CD14-positive monocyte (primary cell): ENCODE data around the gene MYO3B. TPM values are rescaled to one million over a fixed set of nuclear protein-coding genes. Genes with fewer than 3 reads are reported as not detected.

Experiments used
- DNase-seq, 3 donors: peaks; one replicate each; pipeline ENCODE4 v3.0.0-alpha.2; 2011 to 2022
- H2AFZ ChIP-seq: 2 replicates; pipeline ENCODE4 v1.6.0; 2012; ENCODE audit warnings: mild to moderate bottlenecking, low read depth, low read length, inconsistent platforms; ENCODE audit not compliant: insufficient read depth, poor library complexity, severe bottlenecking
- H3K27ac ChIP-seq, 2 donors: 1 replicate in 1 of 2; 2 replicates in 1 of 2; pipeline ENCODE4 v1.5.1; 2012 to 2013; ENCODE audit warnings: low read length in 2 of 2, control low read depth in 1 of 2, inconsistent platforms in 1 of 2, low read depth in 1 of 2, mild to moderate bottlenecking in 1 of 2
- H3K27me3 ChIP-seq, 2 donors: one replicate each; pipeline versions ENCODE4 v1.6.0 to v1.6.1; 2011 to 2013; ENCODE audit warnings: low read length in 2 of 2; ENCODE audit not compliant: control insufficient read depth in 2 of 2, insufficient read depth in 2 of 2
- H3K36me3 ChIP-seq, 2 donors: replicated peaks in 1 of 2; 1 replicate in 1 of 2; 2 replicates in 1 of 2; pipeline versions ENCODE4 v1.5.1 to v1.6.1; 2012 to 2013; ENCODE audit warnings: low read length in 2 of 2, control low read depth in 1 of 2, inconsistent platforms in 1 of 2, mild to moderate bottlenecking in 1 of 2; ENCODE audit not compliant: insufficient read depth in 2 of 2, control insufficient read depth in 1 of 2
- H3K4me1 ChIP-seq, 2 donors: 1 replicate in 1 of 2; 2 replicates in 1 of 2; pipeline versions ENCODE4 v1.5.1 to v1.6.1; 2012 to 2013; ENCODE audit warnings: low read length in 2 of 2, control low read depth in 1 of 2, inconsistent platforms in 1 of 2, mild to moderate bottlenecking in 1 of 2, moderate library complexity in 1 of 2; ENCODE audit not compliant: insufficient read depth in 2 of 2, control insufficient read depth in 1 of 2
- H3K4me2 ChIP-seq: replicated peaks from 2 replicates; pipeline ENCODE3; 2012; ENCODE audit warnings: low read length, moderate library complexity, mild to moderate bottlenecking; ENCODE audit not compliant: poor library complexity, severe bottlenecking; ENCODE audit errors: extremely low read depth
- H3K4me3 ChIP-seq, 3 experiments: fragments of 200-600 bp in 1 of 3; sonication (generic) in 1 of 3; replicated peaks in 1 of 3; 1 replicate in 2 of 3; 2 replicates in 1 of 3; pipeline ENCODE4 v1.5.1; 2011 to 2013; ENCODE audit warnings: low read length in 3 of 3, mild to moderate bottlenecking in 3 of 3, control low read depth in 2 of 3, low read depth in 2 of 3, inconsistent platforms in 1 of 3, moderate library complexity in 1 of 3
- H3K79me2 ChIP-seq: 2 replicates; pipeline ENCODE4 v1.6.0; 2012; ENCODE audit warnings: mild to moderate bottlenecking, control low read depth, inconsistent platforms, low read length, moderate library complexity; ENCODE audit not compliant: insufficient read depth
- H3K9ac ChIP-seq: 2 replicates; pipeline ENCODE4 v1.6.0; 2017; ENCODE audit warnings: low read length, mild to moderate bottlenecking; ENCODE audit not compliant: insufficient read depth, poor library complexity, severe bottlenecking
- H3K9me3 ChIP-seq, 2 donors: replicated peaks in 1 of 2; 1 replicate in 1 of 2; 2 replicates in 1 of 2; pipeline versions ENCODE4 v1.5.1 to v1.6.1; 2012 to 2013; ENCODE audit warnings: low read length in 2 of 2, control low read depth in 1 of 2; ENCODE audit not compliant: control insufficient read depth in 1 of 2, insufficient read depth in 1 of 2
- H4K20me1 ChIP-seq: 2 replicates; pipeline ENCODE4 v1.6.0; 2012; ENCODE audit warnings: mild to moderate bottlenecking, low read length, control low read depth, moderate library complexity; ENCODE audit not compliant: insufficient read depth
- H3K27ac Mint-ChIP-seq, 7 donors: one replicate each; pipeline ENCODE4 v1.8.0; 2020; ENCODE audit warnings: mild to moderate bottlenecking in 7 of 7, mixed read lengths in 7 of 7, moderate library complexity in 6 of 7, inconsistent platforms in 2 of 7
- H3K27me3 Mint-ChIP-seq, 3 donors: one replicate each; pipeline ENCODE4 v1.8.0; 2021 to 2022; ENCODE audit warnings: low read depth in 3 of 3, mild to moderate bottlenecking in 3 of 3, mixed read lengths in 3 of 3, moderate library complexity in 3 of 3, inconsistent platforms in 1 of 3
- H3K36me3 Mint-ChIP-seq, 2 donors: one replicate each; pipeline ENCODE4 v1.8.0; 2020; ENCODE audit warnings: mixed read lengths in 2 of 2, inconsistent platforms in 1 of 2, mild to moderate bottlenecking in 1 of 2
- H3K4me1 Mint-ChIP-seq: one replicate; pipeline ENCODE4 v1.8.0; 2020; ENCODE audit warnings: mild to moderate bottlenecking, mixed read lengths
- H3K4me3 Mint-ChIP-seq, 2 donors: one replicate each; pipeline ENCODE4 v1.8.0; 2020; ENCODE audit warnings: mild to moderate bottlenecking in 2 of 2, mixed read lengths in 2 of 2, moderate library complexity in 1 of 2
- H3K9me3 Mint-ChIP-seq, 7 donors: one replicate each; pipeline ENCODE4 v1.8.0; 2020 to 2022; ENCODE audit warnings: mixed read lengths in 7 of 7, mild to moderate bottlenecking in 6 of 7, moderate library complexity in 6 of 7, inconsistent platforms in 2 of 7
- WGBS: methylation state at CpG from one replicate; pipeline ENCODE4 v1.1.5; 2013; ENCODE audit warnings: missing lambda C conversion rate; ENCODE audit not compliant: insufficient coverage; 5-methylcytosine and 5-hydroxymethylcytosine counted together
- intact Hi-C, 2 donors: fragments of 100-400 bp; cut with micrococcal nuclease; formaldehyde crosslinking; loops; one replicate each; pipeline versions ENCODE4 v1.15.0 to v1.15.1; 2023
- polyA plus RNA-seq, 3 donors: library from polyadenylated mRNA; depleted of rRNA in 1 of 3; unstranded in 2 of 3; stranded (reverse) in 1 of 3; fragments of 300-500 nt in 2 of 3; fragments of >200 nt in 1 of 3; fragmentation: Illumina TruSeq in 2 of 3; gene quantifications; 1 replicate in 2 of 3; 2 replicates in 1 of 3; pipeline ENCODE4 v1.2.3, GENCODE V29; 2012 to 2021
- TF ChIP-seq, protein P1 (sequence below): fragments of 200-600 bp; IDR thresholded peaks from one replicate; pipeline ENCODE4 v1.8.0; 2022; ENCODE audit warnings: antibody characterized with exemption, mild to moderate bottlenecking

MYO3B gene
- polyA plus RNA-seq, 3 donors: not detected

- Histone ChIP-seq H3K4me1 (no peaks in the 10 kb centered on the region), H3K4me2 (no peak overlapping the region), H3K4me3 (no peak overlapping the region), H3K9me3 (no peaks in the 10 kb centered on the region), H4K20me1 (no peaks in the 10 kb centered on the region), H3K79me2 (no peaks in the 10 kb centered on the region), H3K36me3 (no peaks in the 10 kb centered on the region), H3K9ac (no peak overlapping the region), H3K27ac (no peak overlapping the region), H3K27me3 (no peaks in the 10 kb centered on the region), H2AFZ (no peak overlapping the region)
- no peak overlapping the region for H3K4me3 Mint-ChIP-seq
- H3K9me3 Mint-ChIP-seq: peaks cover 0 to 2% (median 0%) of the 10 kb centered on the region in 7 donors
- TF ChIP-seq, protein P1, sequence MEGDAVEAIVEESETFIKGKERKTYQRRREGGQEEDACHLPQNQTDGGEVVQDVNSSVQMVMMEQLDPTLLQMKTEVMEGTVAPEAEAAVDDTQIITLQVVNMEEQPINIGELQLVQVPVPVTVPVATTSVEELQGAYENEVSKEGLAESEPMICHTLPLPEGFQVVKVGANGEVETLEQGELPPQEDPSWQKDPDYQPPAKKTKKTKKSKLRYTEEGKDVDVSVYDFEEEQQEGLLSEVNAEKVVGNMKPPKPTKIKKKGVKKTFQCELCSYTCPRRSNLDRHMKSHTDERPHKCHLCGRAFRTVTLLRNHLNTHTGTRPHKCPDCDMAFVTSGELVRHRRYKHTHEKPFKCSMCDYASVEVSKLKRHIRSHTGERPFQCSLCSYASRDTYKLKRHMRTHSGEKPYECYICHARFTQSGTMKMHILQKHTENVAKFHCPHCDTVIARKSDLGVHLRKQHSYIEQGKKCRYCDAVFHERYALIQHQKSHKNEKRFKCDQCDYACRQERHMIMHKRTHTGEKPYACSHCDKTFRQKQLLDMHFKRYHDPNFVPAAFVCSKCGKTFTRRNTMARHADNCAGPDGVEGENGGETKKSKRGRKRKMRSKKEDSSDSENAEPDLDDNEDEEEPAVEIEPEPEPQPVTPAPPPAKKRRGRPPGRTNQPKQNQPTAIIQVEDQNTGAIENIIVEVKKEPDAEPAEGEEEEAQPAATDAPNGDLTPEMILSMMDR: no peak
- peaks cover 1 to 4% (median 3%) of the 10 kb centered on the region in 3 donors for H3K27me3 Mint-ChIP-seq
- no peaks in the 10 kb centered on the region for H3K36me3 Mint-ChIP-seq
- no peak overlapping the region for H3K27ac Mint-ChIP-seq
- DNase-seq: no peak
- intact Hi-C loops: no loop called here
- 50% methylated on average over 1 of the region's 2 CpGs for WGBS
- H3K4me1 Mint-ChIP-seq: no peaks in the 10 kb centered on the region
These were observed 408.7 kb downstream of the MYO3B start for GRCh38 chr2:170586571-170587095.

- Histone ChIP-seq H3K4me3 (no peak overlapping the region), H3K4me2 (no peak overlapping the region), H3K27me3 (no peaks in the 10 kb centered on the region), H4K20me1 (no peaks in the 10 kb centered on the region), H3K36me3 (no peaks in the 10 kb centered on the region), H3K9ac (no peak overlapping the region), H3K79me2 (no peaks in the 10 kb centered on the region), H3K9me3 (no peaks in the 10 kb centered on the region), H2AFZ (no peak overlapping the region), H3K27ac (no peak overlapping the region), H3K4me1 (no peaks in the 10 kb centered on the region)
- TF ChIP-seq, protein P1: no peak
- peaks cover 0 to 2% (median 0%) of the 10 kb centered on the region in 7 donors for H3K9me3 Mint-ChIP-seq
- H3K36me3 Mint-ChIP-seq: no peaks in the 10 kb centered on the region
- H3K27ac Mint-ChIP-seq: no peak overlapping the region
- no peaks in the 10 kb centered on the region for H3K4me1 Mint-ChIP-seq
- intact Hi-C loops: no loop called here
- WGBS: 60% methylated on average over 1 of the region's 2 CpGs
- H3K27me3 Mint-ChIP-seq: peaks cover 1 to 4% (median 3%) of the 10 kb centered on the region in 3 donors
- no peak for DNase-seq
- H3K4me3 Mint-ChIP-seq: no peak overlapping the region
These were observed 409.2 kb downstream of the MYO3B start for GRCh38 chr2:170587117-170587516.
